SU-DHL-6 (cell line): Measurements from ENCODE around the gene ST3GAL4.

ENCODE experiments used
- H2AFZ ChIP-seq: fragments of 200-600 bp; sonication (generic); 2 replicates; pipeline ENCODE4 v1.6.1; 2014; ENCODE audit warnings: low read depth, mild to moderate bottlenecking, moderate library complexity, mixed read lengths, antibody characterized with exemption, low read length; ENCODE audit not compliant: severe bottlenecking
- H3F3A ChIP-seq: fragments of 200-600 bp; shearing (Covaris generic); 2 replicates; pipeline ENCODE4 v1.6.0; 2016; ENCODE audit warnings: antibody characterized with exemption, mild to moderate bottlenecking; ENCODE audit not compliant: insufficient read depth
- H3K27ac ChIP-seq: fragments of 200-600 bp; sonication (generic); 2 replicates; pipeline ENCODE4 v1.5.1; 2016; ENCODE audit warnings: low read depth, mild to moderate bottlenecking, low read length, moderate library complexity, mixed read lengths
- H3K27me3 ChIP-seq: fragments of 200-600 bp; sonication (generic), shearing (Covaris generic); 2 replicates; pipeline ENCODE4 v1.6.0; 2014; ENCODE audit warnings: mild to moderate bottlenecking, low read length
- H3K36me3 ChIP-seq: fragments of 200-600 bp; sonication (generic); 2 replicates; pipeline ENCODE4 v1.6.1; 2014; ENCODE audit warnings: mild to moderate bottlenecking, low read length, mixed read lengths
- H3K4me2 ChIP-seq: fragments of 300-600, 200-600 bp; shearing (Covaris generic), sonication (generic); 2 replicates; pipeline ENCODE4 v1.6.0; 2014; ENCODE audit warnings: low read length, low read depth, mild to moderate bottlenecking; ENCODE audit not compliant: poor library complexity, severe bottlenecking
- H3K4me3 ChIP-seq: fragments of 200-600 bp; sonication (generic); 2 replicates; pipeline ENCODE4 v1.5.1; 2014; ENCODE audit warnings: antibody characterized with exemption, low read length, mild to moderate bottlenecking, mixed read lengths; ENCODE audit not compliant: insufficient read depth, poor library complexity, severe bottlenecking
- H3K79me2 ChIP-seq: fragments of 200-600 bp; sonication (generic); 2 replicates; pipeline ENCODE4 v1.6.1; 2014; ENCODE audit warnings: mild to moderate bottlenecking, low read length, moderate library complexity; ENCODE audit not compliant: insufficient read depth
- H3K9ac ChIP-seq: fragments of 200-600 bp; sonication (generic); 2 replicates; pipeline ENCODE4 v1.7.0; 2014; ENCODE audit warnings: mild to moderate bottlenecking, low read length
- H3K9me2 ChIP-seq: fragments of 200-600 bp; sonication (generic); replicated peaks from 2 replicates; pipeline ENCODE4 v1.6.1; 2014; ENCODE audit warnings: low read length; ENCODE audit not compliant: insufficient read depth
- H3K9me3 ChIP-seq: fragments of 200-600 bp; sonication (generic); 2 replicates; pipeline ENCODE4 v1.6.1; 2014; ENCODE audit warnings: low read length, mixed read lengths; ENCODE audit not compliant: insufficient read depth
- H4K20me1 ChIP-seq: fragments of 200-600 bp; sonication (generic); 2 replicates; pipeline ENCODE4 v1.6.1; 2014; ENCODE audit warnings: low read depth, mild to moderate bottlenecking, antibody characterized with exemption, low read length, moderate library complexity, mixed read lengths
- EZH2phosphoT487 ChIP-seq: fragments of 200-600 bp; sonication (generic), shearing (Covaris generic); conservative IDR thresholded peaks from 2 replicates; pipeline ENCODE4 v1.6.1; 2018; ENCODE audit warnings: mild to moderate bottlenecking, antibody characterized with exemption, low read length, moderate library complexity, mixed read lengths
- TF ChIP-seq, protein P1 (sequence below): fragments of 200-600 bp; sonication (generic); IDR thresholded peaks from one replicate; pipeline ENCODE4 v1.5.1; 2017; ENCODE audit warnings: antibody characterized with exemption, mild to moderate bottlenecking, low read length, moderate library complexity; ENCODE audit not compliant: insufficient read depth, poor library complexity, severe bottlenecking

The ST3GAL4 gene

GRCh38 chr11:126387857-126388256 lies 32.4 kb downstream of the ST3GAL4 start:
- no peak overlapping the region for H3K4me2 ChIP-seq
- no peaks in the 10 kb centered on the region for H3K9me2 ChIP-seq
- H3K9ac ChIP-seq: no peak overlapping the region
- no peaks in the 10 kb centered on the region for H3K36me3 ChIP-seq
- no peak overlapping the region for H3K4me3 ChIP-seq
- no peaks in the 10 kb centered on the region for H3K79me2 ChIP-seq
- no peak overlapping the region for H3K27ac ChIP-seq
- no peak for TF ChIP-seq EZH2phosphoT487
- TF ChIP-seq, protein P1, sequence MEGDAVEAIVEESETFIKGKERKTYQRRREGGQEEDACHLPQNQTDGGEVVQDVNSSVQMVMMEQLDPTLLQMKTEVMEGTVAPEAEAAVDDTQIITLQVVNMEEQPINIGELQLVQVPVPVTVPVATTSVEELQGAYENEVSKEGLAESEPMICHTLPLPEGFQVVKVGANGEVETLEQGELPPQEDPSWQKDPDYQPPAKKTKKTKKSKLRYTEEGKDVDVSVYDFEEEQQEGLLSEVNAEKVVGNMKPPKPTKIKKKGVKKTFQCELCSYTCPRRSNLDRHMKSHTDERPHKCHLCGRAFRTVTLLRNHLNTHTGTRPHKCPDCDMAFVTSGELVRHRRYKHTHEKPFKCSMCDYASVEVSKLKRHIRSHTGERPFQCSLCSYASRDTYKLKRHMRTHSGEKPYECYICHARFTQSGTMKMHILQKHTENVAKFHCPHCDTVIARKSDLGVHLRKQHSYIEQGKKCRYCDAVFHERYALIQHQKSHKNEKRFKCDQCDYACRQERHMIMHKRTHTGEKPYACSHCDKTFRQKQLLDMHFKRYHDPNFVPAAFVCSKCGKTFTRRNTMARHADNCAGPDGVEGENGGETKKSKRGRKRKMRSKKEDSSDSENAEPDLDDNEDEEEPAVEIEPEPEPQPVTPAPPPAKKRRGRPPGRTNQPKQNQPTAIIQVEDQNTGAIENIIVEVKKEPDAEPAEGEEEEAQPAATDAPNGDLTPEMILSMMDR: no peak
- no peak overlapping the region for H2AFZ ChIP-seq
- no peaks in the 10 kb centered on the region for H3K27me3 ChIP-seq
- no peaks in the 10 kb centered on the region for H3K9me3 ChIP-seq
- no peaks in the 10 kb centered on the region for H3F3A ChIP-seq
- no peaks in the 10 kb centered on the region for H4K20me1 ChIP-seq

DNA sequence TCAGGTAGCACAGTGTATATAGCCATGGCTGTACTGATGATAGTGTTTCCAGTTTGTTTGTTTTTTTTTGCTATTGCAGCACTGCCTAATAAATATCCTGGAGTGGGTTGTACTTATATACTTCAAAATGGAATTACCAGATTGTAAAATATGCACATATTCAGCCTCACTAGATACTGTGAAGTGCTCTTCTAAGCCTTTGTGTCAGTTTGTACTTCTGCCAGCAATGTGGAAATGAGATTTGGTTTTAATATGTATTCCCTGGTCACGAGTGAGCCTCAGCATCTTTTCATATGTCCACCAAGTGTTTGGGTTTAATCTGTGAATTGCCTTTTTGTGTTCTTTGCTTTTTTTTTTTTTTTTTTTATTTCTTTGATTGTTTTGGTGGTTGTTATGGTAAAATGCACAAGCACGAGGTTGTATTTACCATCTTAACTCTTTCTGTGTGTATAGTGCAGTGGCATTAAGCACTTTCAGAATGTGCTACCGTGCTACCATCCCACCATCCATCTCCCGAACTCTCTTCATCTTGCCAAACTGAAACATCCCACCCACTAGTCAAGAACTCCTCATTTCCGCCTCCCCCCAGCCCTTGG lies 34.9 kb downstream of the ST3GAL4 start:
- no peaks in the 10 kb centered on the region for H3F3A ChIP-seq
- H4K20me1 ChIP-seq: no peaks in the 10 kb centered on the region
- H2AFZ ChIP-seq: no peak overlapping the region
- no peak overlapping the region for H3K4me3 ChIP-seq
- H3K4me2 ChIP-seq: no peak overlapping the region
- H3K9me2 ChIP-seq: no peaks in the 10 kb centered on the region
- H3K27me3 ChIP-seq: no peaks in the 10 kb centered on the region
- H3K27ac ChIP-seq: no peak overlapping the region
- no peaks in the 10 kb centered on the region for H3K79me2 ChIP-seq
- no peak overlapping the region for H3K9ac ChIP-seq
- H3K9me3 ChIP-seq: no peaks in the 10 kb centered on the region
- H3K36me3 ChIP-seq: no peaks in the 10 kb centered on the region
- TF ChIP-seq, protein P1: no peak
- TF ChIP-seq EZH2phosphoT487: no peak

- H3K27me3 ChIP-seq: no peaks in the 10 kb centered on the region
- H3K36me3 ChIP-seq: no peaks in the 10 kb centered on the region
- H3K4me2 ChIP-seq: no peak overlapping the region
- no peak overlapping the region for H2AFZ ChIP-seq
- no peak overlapping the region for H3K27ac ChIP-seq
- H3K9me3 ChIP-seq: no peaks in the 10 kb centered on the region
- H3F3A ChIP-seq: no peaks in the 10 kb centered on the region
- H3K9ac ChIP-seq: no peak overlapping the region
- H4K20me1 ChIP-seq: no peaks in the 10 kb centered on the region
- no peaks in the 10 kb centered on the region for H3K9me2 ChIP-seq
- H3K79me2 ChIP-seq: no peaks in the 10 kb centered on the region
- H3K4me3 ChIP-seq: no peak overlapping the region
- TF ChIP-seq, protein P1: no peak
- TF ChIP-seq EZH2phosphoT487: no peak
These were observed 35.9 kb downstream of the ST3GAL4 start for GRCh38 chr11:126391286-126391954.
